OCI-LY1 (cell line): ENCODE results near the gene MACROD2.

Source experiments
- EZH2 ChIP-seq: fragments of 200-600 bp; sonication (generic), shearing (Covaris generic); IDR thresholded peaks from 2 replicates; pipeline ENCODE4 v1.8.0; 2017; ENCODE audit warnings: borderline replicate concordance, mixed run types, mild to moderate bottlenecking, antibody characterized with exemption, low read length, moderate library complexity, mixed read lengths
- TF ChIP-seq, protein P1 (sequence below): fragments of 200-600 bp; sonication (generic), shearing (Covaris generic); IDR thresholded peaks from 2 replicates; pipeline ENCODE4 v1.5.1; 2017; ENCODE audit warnings: mild to moderate bottlenecking, antibody characterized with exemption, low read length, moderate library complexity, mixed read lengths

DNA sequence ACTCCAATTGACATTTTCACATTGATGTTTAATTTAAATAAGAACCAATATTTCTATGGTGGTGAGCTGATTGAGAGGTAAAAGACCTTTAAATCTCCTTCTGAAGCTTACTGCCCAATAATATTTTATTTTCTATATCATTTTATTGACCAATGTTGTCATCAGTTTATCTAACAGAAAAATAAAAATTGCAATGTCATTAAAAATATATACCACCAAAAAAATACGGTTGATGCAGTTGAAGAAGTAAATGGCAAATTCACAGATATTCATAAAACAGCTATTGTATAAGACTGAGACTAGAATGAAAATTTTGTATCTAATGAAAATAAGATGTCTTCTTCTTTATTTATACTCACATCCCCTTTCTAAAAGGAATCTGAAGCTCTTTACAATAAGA, 1375.1 kb downstream of the MACROD2 start:
- TF ChIP-seq, protein P1, sequence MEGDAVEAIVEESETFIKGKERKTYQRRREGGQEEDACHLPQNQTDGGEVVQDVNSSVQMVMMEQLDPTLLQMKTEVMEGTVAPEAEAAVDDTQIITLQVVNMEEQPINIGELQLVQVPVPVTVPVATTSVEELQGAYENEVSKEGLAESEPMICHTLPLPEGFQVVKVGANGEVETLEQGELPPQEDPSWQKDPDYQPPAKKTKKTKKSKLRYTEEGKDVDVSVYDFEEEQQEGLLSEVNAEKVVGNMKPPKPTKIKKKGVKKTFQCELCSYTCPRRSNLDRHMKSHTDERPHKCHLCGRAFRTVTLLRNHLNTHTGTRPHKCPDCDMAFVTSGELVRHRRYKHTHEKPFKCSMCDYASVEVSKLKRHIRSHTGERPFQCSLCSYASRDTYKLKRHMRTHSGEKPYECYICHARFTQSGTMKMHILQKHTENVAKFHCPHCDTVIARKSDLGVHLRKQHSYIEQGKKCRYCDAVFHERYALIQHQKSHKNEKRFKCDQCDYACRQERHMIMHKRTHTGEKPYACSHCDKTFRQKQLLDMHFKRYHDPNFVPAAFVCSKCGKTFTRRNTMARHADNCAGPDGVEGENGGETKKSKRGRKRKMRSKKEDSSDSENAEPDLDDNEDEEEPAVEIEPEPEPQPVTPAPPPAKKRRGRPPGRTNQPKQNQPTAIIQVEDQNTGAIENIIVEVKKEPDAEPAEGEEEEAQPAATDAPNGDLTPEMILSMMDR: no peak
- no peak for TF ChIP-seq EZH2
